ENCODE measurements around the gene TEPSIN. TPM values are rescaled to one million over a fixed set of nuclear protein-coding genes. Genes with fewer than 3 reads are reported as not detected.

The TEPSIN gene
- total RNA-seq, 1 donor, result 17.7 TPM

DNA sequence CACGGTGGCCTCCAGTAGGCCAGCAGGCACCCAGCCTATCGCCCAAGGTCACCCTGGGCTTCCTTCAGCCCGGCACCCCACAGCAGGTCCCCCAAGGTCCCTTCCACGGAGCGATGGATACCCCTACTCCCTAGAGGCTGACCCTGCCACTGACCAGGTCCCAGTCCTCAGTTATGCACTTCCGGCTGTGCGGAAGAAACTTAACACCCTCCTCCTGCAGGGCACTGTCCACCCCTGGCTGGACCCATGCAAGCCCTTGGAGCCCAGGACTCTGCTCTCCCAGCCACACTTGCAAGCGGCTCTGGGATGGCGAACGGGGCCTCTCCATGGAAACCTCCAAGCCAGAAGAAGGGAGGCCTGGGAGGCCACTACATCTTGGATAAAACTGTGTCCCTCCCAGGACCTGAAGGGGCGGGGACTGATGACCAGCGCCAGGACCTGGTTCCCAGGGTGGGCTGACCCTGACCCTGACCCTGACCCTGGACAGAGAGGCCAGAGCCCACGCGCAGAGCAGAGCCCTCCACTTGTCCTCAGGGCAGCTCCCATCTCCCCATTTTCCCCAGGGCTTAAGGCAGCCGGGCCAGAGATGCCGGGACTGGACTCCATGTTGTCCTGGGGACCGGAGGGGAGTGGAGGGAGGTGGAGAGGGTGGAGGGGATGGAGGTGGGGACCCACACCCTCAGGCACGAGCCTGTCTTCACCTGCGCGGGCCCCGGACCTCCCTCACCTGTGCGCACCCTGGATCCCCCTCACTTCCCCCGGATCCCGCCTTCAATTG, 16.8 kb downstream of the TEPSIN start:
- H3K4me3 ChIP-seq (ENCODE audit: low read depth, low read length), result peak overlapping the region; percentile 73
- no peak for DNase-seq (ENCODE audit: low read depth)
- TF ChIP-seq CTCF (IDR thresholded peaks at IDR 0.05; ENCODE audit: insufficient read depth, low read depth, low read length), result no peak

- no peak for TF ChIP-seq CTCF (IDR thresholded peaks at IDR 0.05; ENCODE audit: insufficient read depth, low read depth, low read length)
- DNase-seq (ENCODE audit: low read depth), result no peak
- H3K4me3 ChIP-seq (ENCODE audit: low read depth, low read length), result peak overlapping the region; percentile 73
These were observed 17.4 kb downstream of the TEPSIN start for GRCh38 chr17:81221371-81221841.

- no peak for DNase-seq (ENCODE audit: low read depth)
- no peak overlapping the region for H3K4me3 ChIP-seq (ENCODE audit: low read depth, low read length)
- TF ChIP-seq CTCF (IDR thresholded peaks at IDR 0.05; ENCODE audit: insufficient read depth, low read depth, low read length), result no peak
These were observed 19.2 kb downstream of the TEPSIN start for GRCh38 chr17:81219476-81220180.

DNA sequence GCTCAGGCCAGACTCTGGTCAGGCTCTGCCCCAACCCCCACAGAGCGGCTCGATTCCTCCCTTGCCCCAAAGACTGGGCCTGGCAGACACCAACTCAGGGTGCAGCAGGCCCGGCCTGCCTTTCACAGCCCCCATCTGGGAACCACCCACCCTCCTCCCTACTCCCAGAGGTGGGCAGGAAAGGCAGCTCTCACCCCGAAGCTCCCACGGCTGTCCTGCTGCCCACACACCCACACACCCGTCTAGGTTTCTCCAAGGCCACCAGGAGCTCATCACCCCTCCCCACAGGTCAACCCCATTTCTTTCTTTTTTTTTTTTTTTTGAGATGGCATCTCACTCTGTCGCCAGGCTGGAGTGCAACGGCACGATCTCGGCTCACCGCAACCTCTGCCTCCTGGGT, 19.9 kb downstream of the TEPSIN start:
- no peak for DNase-seq (ENCODE audit: low read depth)
- TF ChIP-seq CTCF (IDR thresholded peaks at IDR 0.05; ENCODE audit: insufficient read depth, low read depth, low read length), result no peak
- no peak overlapping the region for H3K4me3 ChIP-seq (ENCODE audit: low read depth, low read length)

DNA sequence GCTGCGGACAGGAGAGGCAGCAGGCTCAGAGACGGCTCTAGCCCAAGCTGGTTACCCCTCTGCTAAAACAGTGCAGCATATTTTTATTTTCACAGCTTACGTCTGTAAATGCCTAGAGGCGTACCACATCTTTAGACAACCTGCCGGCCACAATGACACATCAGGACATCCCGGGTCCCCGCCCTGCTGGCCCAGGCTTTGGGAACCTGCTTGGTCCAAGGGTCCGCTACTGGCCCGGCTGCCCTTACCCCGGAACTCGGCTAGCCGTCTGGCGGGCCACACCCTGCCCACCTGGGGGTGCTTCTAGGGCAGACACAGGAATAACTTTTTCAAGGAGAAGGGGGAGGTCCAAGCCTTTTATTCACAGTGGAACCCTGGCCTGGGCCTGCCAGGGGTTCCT, 20.4 kb downstream of the TEPSIN start:
- H3K4me3 ChIP-seq (ENCODE audit: low read depth, low read length), result no peak overlapping the region
- DNase-seq (ENCODE audit: low read depth), result no peak
- TF ChIP-seq CTCF (IDR thresholded peaks at IDR 0.05; ENCODE audit: insufficient read depth, low read depth, low read length), result no peak

GRCh38 chr17:81217491-81217890, 21.4 kb downstream of the TEPSIN start:
- TF ChIP-seq CTCF (IDR thresholded peaks at IDR 0.05; ENCODE audit: insufficient read depth, low read depth, low read length), result no peak
- DNase-seq (ENCODE audit: low read depth), result no peak
- H3K4me3 ChIP-seq (ENCODE audit: low read depth, low read length), result no peak overlapping the region

Measured in fibroblast of villous mesenchyme (primary cell).